NOMO-1 treated with DMSO at 0.1 percent for 48 hours (cell line): ENCODE measurements around the gene DPP6.
"Not testable (repeated sequence)": the region's sequence is repeated elsewhere in the genome, so short reads cannot be mapped to it uniquely, and the experiment has no call there.

Experiments used
- DNase-seq: peaks from one replicate; lab custom pipeline; 2025; ENCODE audit not compliant: unreplicated experiment; lab: John Stamatoyannopoulos, UW

DPP6 gene

GRCh38 chr7:154148791-154149516 is 96.8 kb downstream of the DPP6 start:
- not testable (repeated sequence) for DNase-seq

GRCh38 chr7:154150656-154151055 is 98.5 kb downstream of the DPP6 start:
- DNase-seq = not testable (repeated sequence)

GRCh38 chr7:154151306-154151705 is 99.1 kb downstream of the DPP6 start:
- not testable (repeated sequence) for DNase-seq

GRCh38 chr7:154155928-154156327 is 103.7 kb downstream of the DPP6 start:
- DNase-seq = not testable (repeated sequence)

GRCh38 chr7:154162921-154163320 is 110.7 kb downstream of the DPP6 start:
- DNase-seq = not testable (repeated sequence)

- not testable (repeated sequence) for DNase-seq
Measured at GRCh38 chr7:154163642-154164041, 111.4 kb downstream of the DPP6 start.

GRCh38 chr7:154167051-154167450 is 114.9 kb downstream of the DPP6 start:
- DNase-seq = no peak

- no peak for DNase-seq
Measured at GRCh38 chr7:154167807-154168206, 115.6 kb downstream of the DPP6 start.

GRCh38 chr7:154171422-154171821 is 119.2 kb downstream of the DPP6 start:
- DNase-seq = no peak

GRCh38 chr7:154172236-154172635 is 120.0 kb downstream of the DPP6 start:
- no peak for DNase-seq

GRCh38 chr7:154177584-154177983 is 125.4 kb downstream of the DPP6 start:
- no peak for DNase-seq

- DNase-seq = no peak
Measured at GRCh38 chr7:154178895-154179294, 126.7 kb downstream of the DPP6 start.

- DNase-seq = no peak
Measured at GRCh38 chr7:154183482-154183881, 131.3 kb downstream of the DPP6 start.

GRCh38 chr7:154183946-154184345 is 131.7 kb downstream of the DPP6 start:
- no peak for DNase-seq

GRCh38 chr7:154186811-154187210 is 134.6 kb downstream of the DPP6 start:
- no peak for DNase-seq

GRCh38 chr7:154188330-154188729 is 136.1 kb downstream of the DPP6 start:
- no peak for DNase-seq

GRCh38 chr7:154195266-154195665 is 143.1 kb downstream of the DPP6 start:
- no peak for DNase-seq

GRCh38 chr7:154198481-154198880 is 146.3 kb downstream of the DPP6 start:
- no peak for DNase-seq

GRCh38 chr7:154200241-154200640 is 148.0 kb downstream of the DPP6 start:
- DNase-seq = no peak

GRCh38 chr7:154202002-154202401 is 149.8 kb downstream of the DPP6 start:
- no peak for DNase-seq

- DNase-seq = no peak
Measured at GRCh38 chr7:154204046-154204445, 151.8 kb downstream of the DPP6 start.

- DNase-seq = no peak
Measured at GRCh38 chr7:154212861-154213260, 160.7 kb downstream of the DPP6 start.

- no peak for DNase-seq
Measured at GRCh38 chr7:154217688-154218340, 165.6 kb downstream of the DPP6 start.
